ENCODE measurements around the gene DOLK. TPM values are rescaled to one million over a fixed set of nuclear protein-coding genes. Genes with fewer than 3 reads are reported as not detected.

The DOLK gene
- total and polyA plus RNA-seq, 12 donors, result 4.6 to 42.3 (median 28.3) TPM

DNA sequence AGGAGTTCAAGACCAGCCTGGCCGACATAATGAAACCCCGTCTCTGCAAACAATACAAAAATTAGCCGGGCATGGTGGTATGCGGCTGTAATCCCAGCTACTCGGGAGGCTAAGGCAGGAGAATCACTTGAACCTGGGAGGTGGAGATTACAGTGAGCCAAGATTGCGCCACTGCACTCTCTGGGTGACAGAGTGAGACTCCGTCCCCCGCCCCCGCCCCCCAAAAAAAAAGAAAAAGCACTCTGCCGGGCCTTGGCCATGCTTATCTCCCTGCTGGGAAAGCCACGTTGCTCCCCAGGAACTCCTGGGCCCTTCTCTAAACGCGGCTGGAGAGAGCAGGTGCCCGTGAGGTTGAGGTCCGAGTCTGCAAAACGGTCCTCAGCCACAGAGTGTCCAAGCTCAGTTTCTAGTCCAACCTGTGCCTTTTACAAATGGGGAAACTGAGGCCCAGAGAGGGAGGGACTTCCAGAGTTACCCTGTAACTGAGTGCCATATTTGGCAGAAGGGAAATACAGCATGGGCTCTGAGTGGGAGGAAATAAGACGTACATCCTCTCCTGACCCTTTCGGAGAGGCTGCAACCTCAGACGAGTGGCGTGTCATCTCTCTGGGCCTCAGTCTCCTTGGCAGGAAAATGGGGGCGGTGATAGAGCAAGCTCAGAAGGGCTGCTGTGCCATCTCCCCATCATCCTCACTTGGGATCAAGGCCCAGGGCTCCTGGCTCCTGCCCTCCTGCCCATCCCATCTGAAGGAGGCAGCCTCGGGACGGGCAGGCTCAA is 33.2 kb downstream of the DOLK start:
- TF ChIP-seq, protein P1, sequence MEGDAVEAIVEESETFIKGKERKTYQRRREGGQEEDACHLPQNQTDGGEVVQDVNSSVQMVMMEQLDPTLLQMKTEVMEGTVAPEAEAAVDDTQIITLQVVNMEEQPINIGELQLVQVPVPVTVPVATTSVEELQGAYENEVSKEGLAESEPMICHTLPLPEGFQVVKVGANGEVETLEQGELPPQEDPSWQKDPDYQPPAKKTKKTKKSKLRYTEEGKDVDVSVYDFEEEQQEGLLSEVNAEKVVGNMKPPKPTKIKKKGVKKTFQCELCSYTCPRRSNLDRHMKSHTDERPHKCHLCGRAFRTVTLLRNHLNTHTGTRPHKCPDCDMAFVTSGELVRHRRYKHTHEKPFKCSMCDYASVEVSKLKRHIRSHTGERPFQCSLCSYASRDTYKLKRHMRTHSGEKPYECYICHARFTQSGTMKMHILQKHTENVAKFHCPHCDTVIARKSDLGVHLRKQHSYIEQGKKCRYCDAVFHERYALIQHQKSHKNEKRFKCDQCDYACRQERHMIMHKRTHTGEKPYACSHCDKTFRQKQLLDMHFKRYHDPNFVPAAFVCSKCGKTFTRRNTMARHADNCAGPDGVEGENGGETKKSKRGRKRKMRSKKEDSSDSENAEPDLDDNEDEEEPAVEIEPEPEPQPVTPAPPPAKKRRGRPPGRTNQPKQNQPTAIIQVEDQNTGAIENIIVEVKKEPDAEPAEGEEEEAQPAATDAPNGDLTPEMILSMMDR (IDR thresholded peaks at IDR 0.05), result no peak
- no peak for TF ChIP-seq POLR2A (IDR thresholded peaks at IDR 0.05)
- Histone ChIP-seq H3K27me3 (no peaks in the 10 kb centered on the region), H3K36me3 (replicated peaks in 1 of 2) (peaks cover 0 to 20% of the 10 kb centered on the region in 2 donors), H3K27ac (peak overlapping the region in 1 of 5 donors; percentile 45), H3K4me1 (replicated peaks in 1 of 2) (peaks cover 25 to 47% of the 10 kb centered on the region in 2 donors), H3K9me3 (replicated peaks in 1 of 3) (no peaks in the 10 kb centered on the region), H3K4me3 (no peak overlapping the region)
- 77 to 82% (median 80%) methylated on average over 17 to 23 of the region's 23 CpGs for WGBS, 4 donors
- intact Hi-C loops (cut with DNase I), result no loop called here
- DNase-seq, result no peak

DNA sequence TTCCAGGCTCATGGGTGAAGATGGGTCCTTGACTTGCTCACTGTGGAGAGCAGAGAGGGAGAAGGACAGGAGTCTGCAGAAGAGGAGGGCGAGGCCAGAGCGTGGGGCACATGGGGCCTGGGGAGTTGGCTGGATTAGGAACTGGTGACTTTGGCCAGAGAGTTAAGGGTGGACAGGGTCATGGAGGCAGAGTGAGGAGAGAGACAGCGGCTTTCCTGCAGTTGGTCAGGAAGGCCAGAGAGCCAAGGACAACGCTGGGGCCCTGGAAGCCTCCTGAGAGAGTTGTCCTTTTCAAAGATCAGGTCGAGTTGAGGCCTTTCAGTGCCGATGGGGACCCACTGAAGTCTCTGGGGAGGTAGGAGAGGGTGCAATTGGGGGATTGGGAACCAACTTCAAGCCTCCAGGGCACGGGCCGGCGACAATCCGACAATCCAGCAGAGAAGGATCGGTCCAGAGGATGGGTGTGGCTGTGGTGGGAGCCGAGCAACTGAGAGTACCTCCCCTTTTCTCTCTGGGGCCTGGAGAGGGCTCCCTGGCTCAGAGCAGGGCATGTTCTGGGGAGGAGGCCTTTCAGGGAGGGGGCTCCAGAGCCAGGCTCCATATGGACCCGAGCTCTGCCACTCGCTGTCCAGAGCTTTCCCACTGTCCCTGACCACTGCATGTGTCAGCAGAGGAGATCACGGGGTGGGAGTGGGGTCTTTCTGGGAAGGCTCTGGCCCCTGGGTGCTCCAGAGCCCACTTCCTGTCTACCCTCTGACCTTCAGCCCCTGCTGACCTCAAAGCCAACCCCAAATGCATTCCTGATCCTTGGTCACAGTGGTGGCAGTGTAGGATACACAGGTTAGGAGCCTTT is 34.1 kb downstream of the DOLK start:
- Histone ChIP-seq H3K9me3 (replicated peaks in 1 of 3) (no peaks in the 10 kb centered on the region), H3K27me3 (no peaks in the 10 kb centered on the region), H3K4me1 (replicated peaks in 1 of 2) (peaks cover 25 to 44% of the 10 kb centered on the region in 2 donors), H3K4me3 (no peak overlapping the region), H3K36me3 (replicated peaks in 1 of 2) (peaks cover 0 to 30% of the 10 kb centered on the region in 2 donors), H3K27ac (peak overlapping the region in 2 of 5 donors; percentile 45 to 48)
- TF ChIP-seq POLR2A (IDR thresholded peaks at IDR 0.05), result no peak
- TF ChIP-seq, protein P1 (IDR thresholded peaks at IDR 0.05), result no peak
- WGBS, 4 donors, result 65 to 74% (median 67%) methylated on average over 14 to 15 of the region's 15 CpGs
- intact Hi-C loops (cut with DNase I), result no loop called here
- DNase-seq, result no peak

DNA sequence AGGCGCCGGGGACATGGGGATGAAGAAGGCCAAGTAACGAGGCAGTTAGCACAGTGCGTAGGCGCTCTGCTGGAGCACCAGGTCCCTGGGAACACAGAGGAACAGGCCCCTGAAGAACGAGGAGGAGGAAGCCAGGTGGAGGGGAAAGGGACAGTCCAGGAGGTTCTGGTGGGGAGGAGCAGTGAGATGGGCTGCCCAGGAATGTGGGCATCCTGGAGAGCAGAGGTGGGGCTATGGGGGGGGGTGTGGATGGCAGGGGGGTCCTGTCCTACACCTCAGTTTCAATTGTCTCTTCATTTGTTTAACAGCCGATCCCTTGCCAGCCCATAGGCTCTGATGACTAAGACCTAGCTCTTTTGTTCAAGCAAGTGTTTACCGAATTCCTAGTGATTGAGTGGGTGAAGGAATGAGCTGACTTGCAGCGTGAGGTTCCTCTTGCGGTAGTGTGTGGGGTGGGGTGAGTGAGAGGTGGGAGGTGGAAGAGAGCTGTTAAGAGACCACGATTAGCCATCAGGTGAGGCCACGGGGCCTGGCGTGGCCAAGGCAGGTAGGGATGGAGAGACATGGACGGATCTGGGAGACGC is 35.0 kb downstream of the DOLK start:
- no peak for DNase-seq
- WGBS, 4 donors, result 86 to 90% (median 88%) methylated on average over 15 of the region's 15 CpGs
- Histone ChIP-seq H3K27me3 (no peaks in the 10 kb centered on the region), H3K36me3 (replicated peaks in 1 of 2) (peaks cover 0 to 33% of the 10 kb centered on the region in 2 donors), H3K4me3 (no peak overlapping the region), H3K27ac (peak overlapping the region in 2 of 5 donors; percentile 48 to 55), H3K9me3 (replicated peaks in 1 of 3) (no peaks in the 10 kb centered on the region), H3K4me1 (replicated peaks in 1 of 2) (peaks cover 25 to 43% of the 10 kb centered on the region in 2 donors)
- intact Hi-C loops (cut with DNase I), result no loop called here
- TF ChIP-seq, protein P1 (IDR thresholded peaks at IDR 0.05), result no peak
- no peak for TF ChIP-seq POLR2A (IDR thresholded peaks at IDR 0.05)

DNA sequence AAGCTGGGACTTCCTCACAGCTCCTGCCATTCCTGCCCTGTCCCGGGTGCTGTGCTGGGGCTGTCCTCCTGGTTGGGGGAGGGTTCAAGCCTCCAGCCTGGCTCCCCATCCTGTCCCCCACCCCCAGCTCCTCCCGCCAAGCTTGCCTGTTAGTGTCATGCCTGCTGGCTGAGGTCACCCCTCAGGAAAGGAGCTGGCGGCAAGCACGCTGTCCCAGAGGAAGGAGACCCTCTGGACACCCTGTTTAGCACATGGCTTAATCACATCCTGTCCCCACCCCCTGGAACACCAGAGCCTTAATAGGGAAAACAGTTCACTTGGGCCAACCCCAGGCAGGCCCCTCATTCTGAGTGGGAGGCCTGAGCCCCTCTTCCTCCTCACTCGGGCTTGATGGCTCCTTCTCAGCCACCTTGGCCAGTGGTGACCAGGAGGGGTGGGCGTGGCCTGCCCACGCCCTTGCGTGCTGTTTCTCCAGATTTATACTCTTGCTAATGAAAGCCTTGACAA is 35.8 kb downstream of the DOLK start:
- Histone ChIP-seq H3K36me3 (replicated peaks in 1 of 2) (peaks cover 0 to 37% of the 10 kb centered on the region in 2 donors), H3K27ac (peak overlapping the region in 2 of 5 donors; percentile 38 to 55), H3K9me3 (replicated peaks in 1 of 3) (no peaks in the 10 kb centered on the region), H3K27me3 (no peaks in the 10 kb centered on the region), H3K4me1 (replicated peaks in 1 of 2) (peaks cover 19 to 35% of the 10 kb centered on the region in 2 donors), H3K4me3 (no peak overlapping the region)
- no peak for TF ChIP-seq POLR2A (IDR thresholded peaks at IDR 0.05)
- TF ChIP-seq, protein P1 (IDR thresholded peaks at IDR 0.05), result no peak
- 64 to 80% (median 73%) methylated on average over 4 to 8 of the region's 8 CpGs for WGBS, 4 donors
- intact Hi-C loops (cut with DNase I), result no loop called here
- DNase-seq, result peak in 4 of 7 donors; percentile 28 to 74 (median 51)
